ENCODE data around the gene SLC26A1.

Gene SLC26A1

GRCh38 chr4:993111-994029 lies at the start of gene SLC26A1:
TSS of gene SLC26A1 (minus strand) at chr4:993404. CDS start at chr4:991703, 1,701 bp downstream.
- DNase-seq (ENCODE audit: low read depth): no peak

GRCh38 chr4:1042352-1043055 lies 49.3 kb upstream of the SLC26A1 start:
- no peak for DNase-seq (ENCODE audit: low read depth)

GRCh38 chr4:1041936-1042330 lies 48.7 kb upstream of the SLC26A1 start:
- DNase-seq (ENCODE audit: low read depth): no peak

- peak; percentile 47 for DNase-seq (ENCODE audit: low read depth)
Measured at GRCh38 chr4:1041147-1041935, 48.1 kb upstream of the SLC26A1 start.

- DNase-seq (ENCODE audit: low read depth): no peak
Measured at GRCh38 chr4:1040344-1041146, 47.3 kb upstream of the SLC26A1 start.

GRCh38 chr4:1039493-1040343 lies 46.5 kb upstream of the SLC26A1 start:
- peak; percentile 67 for DNase-seq (ENCODE audit: low read depth)

- no peak for DNase-seq (ENCODE audit: low read depth)
Measured at GRCh38 chr4:1038948-1039492, 45.8 kb upstream of the SLC26A1 start.

- no peak for DNase-seq (ENCODE audit: low read depth)
Measured at GRCh38 chr4:1036976-1037810, 44.0 kb upstream of the SLC26A1 start.

- DNase-seq (ENCODE audit: low read depth): no peak
Measured at GRCh38 chr4:1036095-1036494, 42.9 kb upstream of the SLC26A1 start.

- no peak for DNase-seq (ENCODE audit: low read depth)
Measured at GRCh38 chr4:1035510-1035909, 42.3 kb upstream of the SLC26A1 start.

- peak; percentile 76 for DNase-seq (ENCODE audit: low read depth)
Measured at GRCh38 chr4:1033840-1034551, 40.8 kb upstream of the SLC26A1 start.

- no peak for DNase-seq (ENCODE audit: low read depth)
Measured at GRCh38 chr4:1032861-1033260, 39.7 kb upstream of the SLC26A1 start.

GRCh38 chr4:1031956-1032795 lies 39.0 kb upstream of the SLC26A1 start:
- DNase-seq (ENCODE audit: low read depth): no peak

GRCh38 chr4:1031346-1031745 lies 38.1 kb upstream of the SLC26A1 start:
- no peak for DNase-seq (ENCODE audit: low read depth)

- no peak for DNase-seq (ENCODE audit: low read depth)
Measured at GRCh38 chr4:1030559-1030958, 37.4 kb upstream of the SLC26A1 start.

- no peak for DNase-seq (ENCODE audit: low read depth)
Measured at GRCh38 chr4:1030031-1030430, 36.8 kb upstream of the SLC26A1 start.

- no peak for DNase-seq (ENCODE audit: low read depth)
Measured at GRCh38 chr4:1029529-1029928, 36.3 kb upstream of the SLC26A1 start.

Data from stromal cell of bone marrow (primary cell).